HCT116 (cell line): ENCODE data around the gene UNK. TPM values are rescaled to one million over a fixed set of nuclear protein-coding genes. Genes with fewer than 3 reads are reported as not detected.

ENCODE experiments used
- ATAC-seq: fragments of 200-7000 bp; cut with Tn5 transposase; 2 replicates; pipeline ENCODE4 v1.9.1; 2020; ENCODE audit warnings: mild to moderate bottlenecking, moderate library complexity
- BruUV-seq: library from RNA; stranded (reverse); fragments of 400-500 nt; replicated peaks from 2 replicates; lab custom pipeline; 2021; lab: Mats Ljungman, UMichigan
- CTCF ChIA-PET: fragments of 300-600 bp; sonication (Branson Sonifier 250); formaldehyde crosslinking; loops from one replicate; lab custom pipeline; 2021; ENCODE audit warnings: antibody characterized with exemption; lab: Charles Lee
- POLR2A ChIA-PET: fragments of 300-600, 350-600 bp; sonication (Branson Sonifier 250); formaldehyde crosslinking; loops from one replicate; lab custom pipeline; 2021; ENCODE audit warnings: antibody characterized with exemption; lab: Charles Lee
- RAD21 ChIA-PET, 2 experiments: fragments of 300-600 bp; sonication (Branson Sonifier 250); formaldehyde crosslinking; loops; one replicate each; lab custom pipeline; 2023; ENCODE audit warnings: low total read pairs in 2 of 2; ENCODE audit not compliant: uncharacterized antibody in 2 of 2, unreplicated experiment in 2 of 2, low non-redundant PET in 1 of 2; lab: Charles Lee
- DNase-seq: peaks from one replicate; pipeline ENCODE4 v3.0.0-alpha.2; 2010; ENCODE audit warnings: low read depth, low spot score
- H2AFZ ChIP-seq: fragments of 200-600 bp; shearing (Covaris generic), sonication (generic); 2 replicates; pipeline ENCODE4 v1.6.1; 2017; ENCODE audit warnings: low read depth, mixed run types, mixed read lengths, antibody characterized with exemption, low read length; ENCODE audit not compliant: poor library complexity, severe bottlenecking
- H3K27ac ChIP-seq: 2 replicates; pipeline ENCODE4 v1.5.1; 2012; ENCODE audit warnings: low read depth, low read length
- H3K27me3 ChIP-seq: fragments of 200-600 bp; sonication (generic); 2 replicates; pipeline ENCODE4 v1.6.1; 2016; ENCODE audit warnings: mixed run types, low read length, mixed read lengths; ENCODE audit not compliant: insufficient read depth
- H3K36me3 ChIP-seq, 2 experiments: fragments of 200-500 bp in 1 of 2; fragments of 200-600 bp in 1 of 2; sonication (Bioruptor generic) in 1 of 2; sonication (generic) in 1 of 2; 2 replicates each; pipeline versions ENCODE4 v1.5.1 to v1.6.1; 2014 to 2016; ENCODE audit warnings: low read length in 2 of 2, inconsistent platforms in 1 of 2, mixed read lengths in 1 of 2, mixed run types in 1 of 2; ENCODE audit not compliant: insufficient read depth in 2 of 2, control insufficient read depth in 1 of 2
- H3K4me1 ChIP-seq, 2 experiments: fragments of 200-600 bp in 1 of 2; sonication (generic) in 1 of 2; 2 replicates each; pipeline versions ENCODE4 v1.5.1 to v1.6.1; 2012 to 2017; ENCODE audit warnings: low read length in 2 of 2, inconsistent platforms in 1 of 2, mild to moderate bottlenecking in 1 of 2, mixed read lengths in 1 of 2, mixed run types in 1 of 2, moderate library complexity in 1 of 2; ENCODE audit not compliant: insufficient read depth in 2 of 2, control insufficient read depth in 1 of 2
- H3K4me2 ChIP-seq: fragments of 200-600 bp; sonication (generic); 2 replicates; pipeline ENCODE4 v1.6.1; 2017; ENCODE audit warnings: mixed run types, low read length, mixed read lengths
- H3K4me3 ChIP-seq, 2 experiments: fragments of 200-600 bp in 1 of 2; sonication (generic) in 1 of 2; replicated peaks in 1 of 2; 2 replicates each; pipeline ENCODE4 v1.5.1; 2011 to 2016; ENCODE audit warnings: low read length in 2 of 2, control low read depth in 1 of 2, low read depth in 1 of 2, mild to moderate bottlenecking in 1 of 2, mixed read lengths in 1 of 2, mixed run types in 1 of 2
- H3K79me2 ChIP-seq: fragments of 200-600 bp; sonication (generic); 2 replicates; pipeline ENCODE4 v1.6.1; 2017; ENCODE audit warnings: mild to moderate bottlenecking, mixed run types, low read length, moderate library complexity, mixed read lengths; ENCODE audit not compliant: insufficient read depth
- H3K9ac ChIP-seq: fragments of 200-600 bp; sonication (generic); 2 replicates; pipeline ENCODE4 v1.6.1; 2016; ENCODE audit warnings: low read length, mixed read lengths
- H3K9me2 ChIP-seq: fragments of 200-600 bp; sonication (generic), shearing (Covaris generic); 2 replicates; pipeline ENCODE4 v1.6.1; 2017; ENCODE audit warnings: mixed run types, mild to moderate bottlenecking, moderate library complexity; ENCODE audit not compliant: insufficient read depth
- H3K9me3 ChIP-seq, 2 experiments: fragments of 200-500 bp in 1 of 2; fragments of 200-600 bp in 1 of 2; sonication (Bioruptor generic) in 1 of 2; sonication (generic) in 1 of 2; 2 replicates each; pipeline ENCODE4 v1.6.1; 2014 to 2017; ENCODE audit warnings: low read length in 2 of 2, mixed read lengths in 2 of 2, inconsistent platforms in 1 of 2, low read depth in 1 of 2, mild to moderate bottlenecking in 1 of 2, mixed run types in 1 of 2, moderate library complexity in 1 of 2; ENCODE audit not compliant: control insufficient read depth in 1 of 2, insufficient read depth in 1 of 2
- H4K20me1 ChIP-seq: fragments of 200-600 bp; sonication (generic), shearing (Covaris generic); 2 replicates; pipeline ENCODE4 v1.6.1; 2017; ENCODE audit warnings: mixed run types, mild to moderate bottlenecking, moderate library complexity; ENCODE audit not compliant: insufficient read depth
- CTCF ChIP-seq, 3 experiments: fragments of 200-600 bp in 1 of 3; sonication (generic) in 1 of 3; IDR thresholded peaks in 2 of 3; conservative IDR thresholded peaks in 1 of 3; 2 replicates each; pipeline ENCODE4 v1.5.1; 2012 to 2017; ENCODE audit warnings: low read depth in 2 of 3, low read length in 2 of 3, antibody characterized with exemption in 1 of 3, borderline replicate concordance in 1 of 3, control low read depth in 1 of 3, mild to moderate bottlenecking in 1 of 3, mixed read lengths in 1 of 3, mixed run types in 1 of 3, moderate library complexity in 1 of 3; ENCODE audit not compliant: insufficient read depth in 1 of 3
- POLR2AphosphoS5 ChIP-seq: IDR thresholded peaks from 2 replicates; pipeline ENCODE4 v1.6.1; 2011; ENCODE audit warnings: mild to moderate bottlenecking, low read depth, low read length, moderate library complexity
- RAD21 ChIP-seq: IDR thresholded peaks from 2 replicates; pipeline ENCODE4 v1.6.1; 2012; ENCODE audit warnings: low read depth, mild to moderate bottlenecking
- TCF7L2 ChIP-seq: IDR thresholded peaks from 2 replicates; pipeline ENCODE4 v1.7.0; 2011; ENCODE audit warnings: borderline replicate concordance, inconsistent platforms; ENCODE audit not compliant: insufficient read depth, insufficient read length; ENCODE audit errors: extremely low read depth
- intact Hi-C: fragments of 100-400 bp; cut with micrococcal nuclease; formaldehyde crosslinking; loops from 2 replicates; pipeline ENCODE4 v1.10.0; 2022
- total RNA-seq: library from RNA; stranded (reverse); gene quantifications from one replicate; pipeline ENCODE4 v1.2.1, GENCODE V29; 2021; ENCODE audit not compliant: unreplicated experiment

UNK gene
- total RNA-seq, 1 experiment from 2014 or later: 40.6 TPM

GRCh38 chr17:75826561-75827307 lies 42.1 kb downstream of the UNK start:
- H3K79me2 ChIP-seq: no peaks in the 10 kb centered on the region
- no TSS peak for BruUV-seq
- H3K27ac ChIP-seq: peak overlapping the region; percentile 27; the same call in 1 of the 2 replicates
- H3K9me3 ChIP-seq: no peaks in the 10 kb centered on the region
- ATAC-seq (0 out of 2 replicates have a peak, but pooled peaks have one; percentile 9), DNase-seq (no peak)
- no peaks in the 10 kb centered on the region for H3K27me3 ChIP-seq
- H3K9me2 ChIP-seq: no peaks in the 10 kb centered on the region
- no peak overlapping the region for H3K4me3 ChIP-seq
- CTCF ChIA-PET: interaction anchor here (0.7 to 1.9 kb wide), 13 partner anchors 9 to 112 kb away, joined by 3 to 15 read pairs (median 6); partner anchors contain the start of genes GALK1 and WBP2
- RAD21 ChIA-PET: interaction anchor here in 1 of 2 experiments (0.5 to 0.9 kb wide), 2 partner anchors 42 to 61 kb away, joined by 3 to 4 read pairs; partner anchors contain the start of gene GALK1
- no peak overlapping the region for H3K9ac ChIP-seq
- intact Hi-C loops: no loop called here
- TF ChIP-seq POLR2AphosphoS5: peak; percentile 17; the same call in 1 of the 2 replicates
- TF ChIP-seq TCF7L2: no peak
- no peak overlapping the region for H3K4me2 ChIP-seq
- peaks cover 4 to 18% of the 10 kb centered on the region in 2 experiments; a peak in 3 of 4 replicates for H3K36me3 ChIP-seq
- POLR2A ChIA-PET: interaction anchor here (0.8 to 4.2 kb wide), 5 partner anchors 12 to 52 kb away, joined by 3 to 32 read pairs (median 3); a partner anchor contains a TSS
- no peaks in the 10 kb centered on the region for H4K20me1 ChIP-seq
- H3K4me1 ChIP-seq: peaks cover under 1 to 3% of the 10 kb centered on the region in 2 experiments; a peak in 2 of 4 replicates
- H2AFZ ChIP-seq: no peak overlapping the region

- BruUV-seq: no TSS peak
- ChIA-PET CTCF (interaction anchor here (0.7 to 1.9 kb wide), 13 partner anchors 9 to 112 kb away, joined by 3 to 15 read pairs (median 6); partner anchors contain the start of genes GALK1 and WBP2), POLR2A (interaction anchor here (0.8 to 4.2 kb wide), 3 partner anchors 48 to 53 kb away, joined by 3 to 32 read pairs (median 3); a partner anchor contains a TSS), RAD21 (interaction anchor here in 1 of 2 experiments (0.5 to 0.9 kb wide), 2 partner anchors 42 to 62 kb away, joined by 3 to 4 read pairs; partner anchors contain the start of gene GALK1)
- H3K4me2 ChIP-seq: no peak overlapping the region
- H3K9me2 ChIP-seq: no peaks in the 10 kb centered on the region
- H3K9me3 ChIP-seq: no peaks in the 10 kb centered on the region
- no peak overlapping the region for H3K4me3 ChIP-seq
- peak; percentile 70 to 91 (median 87) for TF ChIP-seq CTCF (IDR thresholded peaks at IDR 0.05 in 2 of 3, conservative IDR thresholded peaks at IDR 0.05 in 1 of 3; ENCODE audit: borderline replicate concordance in 1 of 3, insufficient read depth in 1 of 3, low read depth in 2 of 3, low read length in 2 of 3)
- TF ChIP-seq RAD21: peak; percentile 57
- TF ChIP-seq TCF7L2: no peak
- DNase-seq (no peak), ATAC-seq (peak; percentile 84)
- intact Hi-C loops: no loop called here
- no peak overlapping the region for H3K9ac ChIP-seq
- H3K27me3 ChIP-seq: no peaks in the 10 kb centered on the region
- H3K4me1 ChIP-seq: peaks cover 6 to 9% of the 10 kb centered on the region in 2 experiments; a peak in 2 of 4 replicates
- H3K36me3 ChIP-seq: peaks cover 4 to 18% of the 10 kb centered on the region in 2 experiments; a peak in 3 of 4 replicates
- H4K20me1 ChIP-seq: no peaks in the 10 kb centered on the region
- H3K27ac ChIP-seq: peak overlapping the region; percentile 27; the same call in 1 of the 2 replicates
- no peaks in the 10 kb centered on the region for H3K79me2 ChIP-seq
- H2AFZ ChIP-seq: no peak overlapping the region
Observed at GRCh38 chr17:75827308-75828075, 42.9 kb downstream of the UNK start.
